ENCODE results near the gene CDH22.

- TF ChIP-seq CTCF (conservative IDR thresholded peaks at IDR 0.05; ENCODE audit: low read depth, low read length) (no peak), EZH2 (IDR thresholded peaks at IDR 0.05; ENCODE audit: borderline replicate concordance, low read depth, low read length, poor library complexity, severe bottlenecking) (no peak)
These were observed 33.0 kb upstream of the CDH22 start for GRCh38 chr20:46341074-46342009.

All from A673 (cell line).